GM19372 (cell line): ENCODE results near the gene CSPG4.
"Not testable (repeated sequence)": the region's sequence is repeated elsewhere in the genome, so short reads cannot be mapped to it uniquely, and the experiment has no call there.

Experiments used
- ATAC-seq: cut with Tn5 transposase; IDR thresholded peaks from one replicate; pipeline ENCODE4 v1.9.1; 2021; ENCODE audit warnings: mild to moderate bottlenecking, low read depth, moderate library complexity; ENCODE audit not compliant: unreplicated experiment

The CSPG4 gene

DNA sequence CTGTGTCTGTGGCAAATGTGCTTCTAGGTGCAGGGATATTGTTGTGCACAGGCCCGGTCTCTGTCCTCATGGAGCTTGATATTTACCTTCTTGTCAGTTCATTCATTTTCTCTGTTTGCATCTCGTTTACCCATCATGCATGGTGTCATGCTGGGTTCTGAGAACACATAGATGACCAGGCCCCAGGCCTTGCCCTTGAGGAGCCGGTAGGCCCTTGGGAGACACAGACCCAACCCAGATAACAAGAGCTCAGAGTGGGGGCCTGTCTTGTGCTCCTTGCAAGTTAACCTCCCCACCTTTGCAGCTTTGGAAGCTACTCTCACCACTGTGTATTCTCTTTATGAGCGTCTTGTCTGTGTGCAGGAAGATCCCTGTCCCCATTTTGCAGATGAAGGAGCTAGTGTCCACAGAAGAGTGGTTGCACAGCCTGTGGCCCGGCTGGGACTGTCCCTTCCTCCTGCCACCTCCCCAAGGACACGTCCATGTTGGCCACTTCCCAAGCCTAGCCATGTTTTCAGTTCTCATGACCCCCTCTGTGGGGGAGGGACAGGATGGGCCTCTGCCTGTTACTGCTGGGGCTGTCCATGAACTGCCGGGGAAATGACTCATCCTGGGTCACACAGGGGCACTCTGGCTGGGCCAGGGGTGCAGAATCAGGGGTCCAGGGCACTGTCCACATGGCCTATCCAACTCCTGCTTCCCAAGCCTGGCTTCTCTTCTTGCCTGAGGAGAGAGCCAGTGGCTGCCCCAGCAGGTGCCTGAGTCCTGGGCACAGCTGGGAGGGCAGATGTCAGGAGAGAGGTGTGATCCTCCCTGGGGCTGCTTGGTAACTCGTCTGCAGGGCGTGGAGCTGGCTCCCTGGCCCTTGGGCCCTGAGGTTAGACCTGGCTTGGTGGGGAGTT, 61.5 kb downstream of the CSPG4 start:
- no peak for ATAC-seq

DNA sequence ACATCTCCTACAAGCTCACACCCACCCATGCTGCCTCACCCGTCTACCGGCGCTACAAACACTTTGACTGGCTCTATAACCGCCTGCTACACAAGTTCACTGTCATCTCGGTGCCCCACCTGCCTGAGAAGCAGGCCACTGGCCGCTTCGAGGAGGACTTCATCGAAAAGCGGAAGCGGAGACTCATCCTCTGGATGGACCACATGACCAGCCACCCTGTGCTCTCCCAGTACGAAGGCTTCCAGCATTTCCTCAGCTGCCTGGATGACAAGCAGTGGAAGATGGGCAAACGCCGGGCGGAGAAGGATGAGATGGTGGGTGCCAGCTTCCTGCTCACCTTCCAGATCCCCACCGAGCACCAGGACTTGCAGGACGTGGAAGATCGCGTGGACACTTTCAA, 62.8 kb downstream of the CSPG4 start:
- no peak for ATAC-seq

DNA sequence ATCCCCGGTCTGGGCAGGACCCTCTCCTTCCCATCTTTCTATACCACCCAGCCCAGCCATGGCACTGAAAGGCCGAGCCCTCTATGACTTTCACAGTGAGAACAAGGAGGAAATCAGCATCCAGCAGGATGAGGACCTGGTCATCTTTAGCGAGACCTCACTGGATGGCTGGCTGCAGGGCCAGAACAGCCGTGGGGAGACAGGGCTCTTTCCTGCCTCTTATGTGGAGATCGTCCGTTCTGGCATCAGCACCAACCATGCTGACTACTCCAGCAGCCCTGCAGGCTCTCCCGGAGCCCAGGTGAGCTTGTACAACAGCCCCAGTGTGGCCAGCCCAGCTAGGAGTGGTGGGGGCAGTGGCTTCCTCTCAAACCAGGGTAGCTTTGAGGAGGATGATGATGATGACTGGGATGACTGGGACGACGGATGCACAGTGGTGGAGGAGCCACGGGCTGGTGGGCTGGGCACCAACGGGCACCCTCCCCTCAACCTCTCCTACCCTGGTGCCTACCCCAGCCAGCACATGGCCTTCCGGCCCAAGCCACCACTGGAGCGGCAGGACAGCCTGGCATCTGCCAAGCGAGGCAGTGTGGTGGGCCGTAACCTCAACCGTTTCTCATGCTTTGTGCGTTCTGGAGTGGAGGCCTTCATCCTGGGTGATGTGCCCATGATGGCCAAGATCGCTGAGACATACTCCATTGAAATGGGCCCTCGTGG, 63.4 kb downstream of the CSPG4 start:
- ATAC-seq = no peak

DNA sequence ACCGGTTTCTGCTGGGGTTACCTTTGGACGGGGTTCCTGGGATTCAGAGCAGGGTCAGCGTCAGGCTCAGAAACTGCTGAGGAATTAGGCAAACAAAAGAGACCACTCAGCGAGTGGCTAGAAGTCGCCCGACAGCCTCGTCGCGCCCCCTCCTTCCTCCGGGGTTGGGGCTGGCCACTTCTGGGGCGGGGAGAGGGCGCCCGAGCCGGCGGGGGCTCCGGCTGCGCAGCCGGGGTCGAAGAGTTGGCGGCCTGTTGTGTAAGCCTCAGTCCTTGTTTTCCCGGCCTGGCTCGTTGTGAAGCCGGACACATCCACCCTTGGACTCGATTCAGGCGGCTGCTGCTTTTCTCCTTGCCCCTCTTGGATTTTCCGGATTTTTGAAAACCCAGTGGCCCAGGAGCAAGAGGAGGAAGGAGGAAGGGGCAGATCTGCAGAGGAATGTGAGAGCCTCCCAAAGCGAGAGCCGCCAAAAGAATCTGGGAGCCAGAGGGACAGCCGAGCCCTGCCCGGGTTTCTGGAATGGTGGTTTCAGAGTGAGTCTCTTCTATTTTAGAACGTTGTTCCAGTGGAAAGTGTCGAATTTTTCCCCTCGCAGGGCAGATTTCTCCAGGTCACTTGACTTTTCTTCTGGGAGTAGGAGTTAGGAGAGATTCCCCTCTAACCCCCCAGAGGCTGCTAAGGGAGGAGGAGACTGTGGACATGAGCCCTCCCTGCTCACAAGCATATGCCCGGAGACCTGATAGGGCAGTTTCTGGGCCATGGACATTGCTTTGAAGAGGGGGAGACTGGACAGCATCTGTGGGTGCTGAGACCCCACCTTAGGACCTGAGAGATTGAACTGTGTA, 64.3 kb downstream of the CSPG4 start:
- ATAC-seq = no peak

DNA sequence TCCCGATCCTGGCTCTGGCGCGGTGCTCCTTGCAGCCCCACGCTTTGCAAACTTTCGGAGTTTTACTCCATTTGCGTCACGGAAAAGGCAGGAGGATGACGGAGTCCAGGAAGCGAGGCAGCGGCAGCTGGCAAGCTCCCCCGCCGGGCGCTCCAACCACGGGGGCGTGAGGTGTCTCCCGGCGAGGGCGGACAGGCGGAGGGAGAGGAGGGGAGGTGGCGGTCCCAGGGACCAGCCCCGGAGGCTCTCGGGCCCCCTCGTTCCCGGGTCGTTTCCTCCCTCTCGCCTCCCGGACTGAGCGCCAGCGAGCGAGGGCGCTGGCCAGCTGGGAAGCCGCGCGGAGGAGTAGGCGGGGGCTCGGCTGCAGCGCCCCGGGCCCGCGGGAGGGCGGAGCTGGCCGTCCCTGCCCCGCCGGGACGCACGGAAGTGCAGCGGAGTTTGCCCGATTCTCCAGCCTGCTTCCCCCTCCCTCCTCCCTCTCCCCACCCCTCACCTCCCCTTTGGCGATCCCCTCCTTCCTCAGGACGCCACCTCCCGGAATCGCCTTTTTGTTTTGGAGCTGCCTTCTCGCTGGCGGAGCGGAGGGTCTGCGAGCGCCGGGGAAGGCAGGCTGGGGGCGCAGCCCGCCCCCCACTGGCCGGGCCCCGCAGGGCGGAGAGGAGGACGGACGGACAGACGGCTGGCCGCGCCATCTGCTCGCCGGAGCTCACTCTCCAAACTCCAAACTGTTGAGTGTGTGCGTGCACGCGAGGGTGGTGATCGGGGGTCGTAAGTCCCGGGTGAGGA, 65.1 kb downstream of the CSPG4 start, which contains the start of gene SNX33:
Gene SNX33, plus strand, starts transcription at position 543 of the 786 bp plus-strand sequence. CDS start 1,191 bp downstream, outside the sequence.
- ATAC-seq = no peak

DNA sequence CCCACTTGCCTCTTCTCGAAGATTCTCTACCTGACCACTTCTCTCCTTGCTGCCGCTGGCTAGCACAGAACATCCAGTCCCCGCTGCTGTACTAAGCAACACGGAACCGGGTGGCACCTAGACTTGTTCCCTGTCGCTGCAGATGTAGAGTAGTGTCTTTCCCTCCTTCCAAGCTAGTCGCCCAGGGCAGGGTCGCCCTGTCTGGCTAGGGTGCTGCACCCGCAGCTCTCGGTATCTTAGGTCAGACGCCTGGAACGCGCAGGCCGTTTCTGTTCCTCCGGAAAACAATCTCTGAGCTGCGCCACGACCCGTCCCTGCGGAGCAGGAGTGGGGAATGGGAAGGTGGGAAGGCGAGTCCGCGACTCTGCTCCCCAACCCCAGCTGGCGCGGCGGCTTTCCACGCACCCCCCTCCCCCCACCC, 65.7 kb downstream of the CSPG4 start:
- no peak for ATAC-seq

DNA sequence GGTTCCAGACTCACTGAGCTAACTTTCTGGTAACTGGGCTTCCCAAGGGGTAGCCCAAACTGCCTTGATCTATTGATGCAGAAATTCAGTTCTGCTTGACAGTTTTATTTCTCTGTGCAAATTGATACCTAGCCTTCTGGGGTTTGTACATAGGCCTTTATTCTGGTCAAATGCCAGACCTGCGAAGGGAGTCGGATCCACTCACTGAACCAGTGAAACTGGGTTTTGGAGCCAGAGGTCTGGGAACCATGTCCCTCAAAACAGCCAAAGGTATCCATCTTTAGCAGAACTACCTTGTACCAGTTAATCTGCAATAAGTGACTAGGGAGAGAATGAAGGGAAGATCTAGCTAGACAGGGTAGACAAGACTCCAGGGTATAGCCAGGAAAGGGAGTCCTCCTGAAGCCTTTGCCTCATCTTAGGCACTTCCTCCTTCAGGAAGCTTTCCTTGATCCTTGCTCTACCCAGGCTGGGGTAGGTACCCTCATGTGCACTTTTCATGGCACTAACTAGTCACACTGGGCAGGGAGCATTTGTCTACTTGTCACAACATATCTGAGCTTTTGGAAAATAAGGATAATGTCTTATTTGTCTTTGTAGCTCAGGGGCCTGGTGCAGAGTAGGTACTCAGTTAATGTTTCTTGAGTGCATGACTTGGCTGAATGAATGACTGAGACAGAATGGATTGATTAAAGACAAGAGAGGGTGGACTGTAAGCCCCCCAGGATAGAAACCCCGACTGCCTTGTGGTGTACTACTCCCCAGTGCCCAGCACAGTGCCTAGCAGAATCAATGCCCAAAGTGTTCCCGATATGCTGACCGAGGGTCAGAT, 66.3 kb downstream of the CSPG4 start:
- ATAC-seq = no peak

DNA sequence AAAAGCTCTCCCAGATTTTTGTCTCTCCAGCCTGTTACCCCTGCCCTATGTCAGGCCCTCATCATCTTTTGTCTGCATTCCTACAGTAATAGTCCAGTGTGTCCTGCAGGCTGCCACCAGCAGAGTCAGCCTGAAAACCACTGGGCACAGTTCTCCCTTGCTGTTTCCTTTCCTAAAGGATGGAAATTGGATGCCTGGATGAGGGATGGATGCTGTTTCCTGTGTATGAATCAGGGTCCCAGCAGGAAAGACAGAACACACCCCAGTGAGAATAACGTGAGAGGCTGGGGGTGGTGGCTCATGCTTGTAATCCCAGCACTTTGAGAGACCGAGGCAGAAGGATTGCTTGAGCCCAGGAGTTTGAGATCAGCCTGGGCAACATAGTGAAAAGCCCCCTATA, 68.3 kb downstream of the CSPG4 start:
- ATAC-seq = no peak

DNA sequence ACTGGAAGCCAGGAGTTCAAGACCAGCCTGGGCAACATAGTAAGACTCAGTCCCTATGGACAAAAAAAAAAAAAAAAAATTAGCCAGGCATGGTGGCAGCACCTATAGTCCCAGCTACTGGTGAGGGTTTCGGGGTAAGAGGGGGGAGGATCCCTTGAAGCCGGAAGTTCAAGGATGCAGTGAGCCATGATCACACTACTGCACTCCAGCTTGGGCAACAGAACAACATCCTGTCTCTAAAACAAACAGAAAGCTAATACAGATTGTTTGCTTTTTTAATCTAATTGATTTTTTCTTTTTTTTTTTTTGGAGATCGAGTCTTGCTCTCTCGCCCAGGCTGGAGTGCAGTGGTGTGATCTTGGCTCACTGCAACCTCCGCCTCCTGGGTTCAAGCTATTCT, 71.0 kb downstream of the CSPG4 start:
- no peak for ATAC-seq

DNA sequence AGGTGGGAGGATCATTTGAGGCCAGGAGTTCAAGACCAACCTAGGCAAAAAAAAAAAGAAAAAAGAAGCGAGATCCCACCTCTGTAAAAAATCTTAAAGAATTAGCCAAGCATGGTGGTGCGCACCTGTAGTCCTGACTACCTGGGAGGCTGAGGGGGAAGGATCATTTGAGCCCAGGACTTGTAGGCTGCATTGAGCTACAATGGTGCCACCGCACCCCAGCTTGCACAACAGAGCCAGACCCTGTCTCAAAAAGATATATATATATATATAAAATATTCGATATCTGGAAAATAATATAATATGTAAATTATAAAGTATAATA, 71.5 kb downstream of the CSPG4 start:
- no peak for ATAC-seq

DNA sequence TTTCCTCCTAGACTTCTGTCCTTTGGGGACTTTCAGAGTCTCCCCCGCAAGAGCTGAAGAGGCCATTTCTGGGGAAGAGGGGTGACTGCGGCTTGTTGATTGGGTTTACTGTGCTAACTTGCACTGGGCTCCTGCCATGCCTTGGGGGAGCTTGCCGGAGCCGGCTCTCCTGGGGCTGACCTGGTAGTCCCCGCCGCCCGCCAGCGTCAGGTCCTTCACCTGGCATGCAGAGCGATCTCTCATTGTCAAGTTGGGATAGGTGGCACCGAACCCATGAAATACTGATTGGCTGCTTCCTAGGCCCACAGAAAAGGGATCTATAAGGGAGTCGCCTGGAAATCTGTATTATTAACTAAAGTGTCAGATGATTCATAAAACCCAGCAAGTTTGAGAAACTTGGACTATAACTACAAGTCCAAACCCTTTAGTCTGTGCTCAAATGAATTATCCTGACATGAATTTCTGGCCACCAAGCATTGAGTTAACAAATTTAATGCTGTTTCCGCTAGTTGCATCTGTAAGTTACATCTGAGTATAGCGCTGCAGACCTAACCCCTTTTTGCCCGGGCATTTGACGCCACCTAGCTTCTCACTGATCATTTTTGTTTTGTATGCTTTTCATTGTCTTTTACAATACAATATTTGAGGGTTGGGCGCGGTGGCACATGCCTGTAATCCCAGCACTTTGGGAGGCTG, 72.0 kb downstream of the CSPG4 start:
- peak; percentile 13 for ATAC-seq

DNA sequence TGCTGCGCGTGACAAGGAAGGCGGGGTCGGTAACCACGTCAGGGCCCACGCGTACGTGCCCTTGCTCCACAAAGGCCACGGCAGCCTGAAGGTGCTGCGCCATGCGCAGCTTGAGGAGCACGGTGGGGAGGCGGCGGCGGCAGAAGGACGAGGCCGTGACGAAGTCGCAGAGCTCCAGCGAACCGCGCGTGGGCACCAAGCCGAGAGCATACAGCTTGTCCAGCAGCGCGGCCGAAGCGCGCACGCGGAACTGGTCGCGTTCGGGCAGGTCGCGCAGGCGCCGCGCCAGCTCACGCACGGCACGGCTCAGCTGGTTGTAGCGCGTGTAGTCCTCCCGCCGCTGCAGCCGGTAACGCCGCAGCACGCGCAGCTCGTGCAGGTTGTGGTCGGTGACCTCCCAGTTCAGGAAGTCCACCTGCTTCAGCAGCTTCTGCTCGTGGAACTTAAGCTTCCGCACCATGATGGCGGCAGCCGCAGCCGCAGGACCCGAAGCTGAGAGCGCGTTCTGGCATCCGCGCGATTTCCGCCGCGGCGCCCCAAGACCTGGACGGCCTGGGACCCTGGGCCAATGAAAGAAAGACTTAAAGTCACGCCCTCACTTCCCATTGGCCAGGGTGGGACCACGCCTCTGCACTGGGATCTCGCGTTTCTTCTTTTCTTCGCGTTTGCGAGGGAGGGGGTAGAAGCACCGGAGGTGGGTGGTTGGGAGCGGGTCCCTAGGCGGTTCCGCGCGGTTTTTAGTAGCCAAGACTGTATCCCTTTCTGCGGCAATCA, 72.8 kb downstream of the CSPG4 start, which contains the start of gene IMP3:
Gene IMP3, minus strand, starts transcription at position 516 of the 774 bp plus-strand sequence. Its CDS starts 56 bp downstream, at position 460.
- ATAC-seq = peak; percentile 94

DNA sequence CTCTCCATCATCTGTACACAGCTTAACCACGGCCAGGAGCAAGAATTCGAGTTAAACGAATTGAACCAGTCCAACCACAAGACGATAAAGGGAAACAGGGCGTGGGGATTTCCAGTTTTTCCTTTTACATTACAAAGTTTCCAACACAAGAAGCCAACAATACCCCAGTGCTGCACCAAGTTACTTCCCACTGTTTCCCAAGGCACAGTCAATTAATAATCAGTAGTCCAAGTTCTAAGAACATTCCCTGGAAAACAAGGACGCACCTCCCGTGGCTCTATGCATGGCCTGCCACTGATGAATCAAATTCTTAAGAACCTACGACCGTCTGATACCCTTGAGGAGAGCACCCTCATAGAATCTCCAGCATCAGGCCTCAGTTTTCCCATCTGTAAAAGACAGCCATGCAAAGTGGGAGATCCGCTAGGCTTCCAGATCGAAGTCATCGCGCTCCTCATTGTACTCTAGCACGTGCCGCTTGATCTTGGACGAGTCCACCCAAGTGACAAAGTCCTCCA, 73.4 kb downstream of the CSPG4 start:
- no peak for ATAC-seq

DNA sequence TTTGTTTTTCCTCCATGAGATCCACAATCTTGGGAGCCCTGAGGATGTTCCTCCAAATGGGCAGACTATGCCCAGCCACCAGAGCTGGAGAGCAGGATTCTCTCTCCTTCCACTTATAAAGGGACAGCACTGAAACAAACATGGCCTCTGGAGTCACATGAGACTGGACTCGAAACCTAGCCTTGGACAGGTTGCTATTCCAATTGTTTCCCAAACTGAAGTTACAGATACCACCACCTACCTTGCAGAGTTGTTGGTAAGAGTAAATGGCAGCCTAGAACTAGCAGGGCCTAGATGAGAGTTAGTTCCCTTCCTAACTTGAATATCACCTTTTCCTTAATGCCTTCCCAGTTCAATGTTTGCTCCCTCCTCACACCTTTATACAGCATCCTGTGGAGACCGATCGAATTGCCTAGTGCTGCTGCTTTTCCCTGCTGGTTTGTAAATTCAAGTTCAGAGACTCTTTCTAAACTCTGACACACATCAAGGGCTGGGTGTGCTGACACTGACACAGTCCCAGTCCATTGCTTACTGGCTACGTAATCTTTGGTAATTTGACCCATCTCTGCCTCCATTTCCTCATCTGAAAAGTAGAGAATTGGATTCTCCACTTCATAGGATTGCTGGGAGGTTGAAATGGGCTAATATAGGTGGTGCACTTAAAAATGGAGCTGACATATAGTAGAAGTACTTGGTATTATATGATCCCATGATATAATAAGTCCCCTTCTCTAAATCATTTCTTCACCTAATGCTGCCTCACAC, 75.2 kb downstream of the CSPG4 start:
- no peak for ATAC-seq

DNA sequence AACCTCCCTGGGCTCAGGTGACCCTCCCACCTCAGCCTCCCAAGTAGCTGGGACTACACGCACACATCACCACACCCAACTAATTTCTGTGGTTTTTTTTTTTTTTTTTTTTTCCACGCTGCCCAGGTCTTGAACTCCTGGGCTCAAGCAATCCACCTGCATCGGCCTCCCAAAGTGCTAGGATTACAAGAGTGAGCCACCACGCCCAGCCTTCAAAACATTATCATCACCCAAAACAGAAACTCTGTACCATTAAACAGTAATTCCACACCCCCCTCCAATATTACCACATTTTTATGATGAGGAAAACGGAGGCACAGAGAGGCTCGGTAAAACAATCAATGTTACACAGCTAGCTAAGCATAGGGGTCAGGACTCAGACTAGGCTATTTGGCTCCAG, 76.6 kb downstream of the CSPG4 start:
- no peak for ATAC-seq

DNA sequence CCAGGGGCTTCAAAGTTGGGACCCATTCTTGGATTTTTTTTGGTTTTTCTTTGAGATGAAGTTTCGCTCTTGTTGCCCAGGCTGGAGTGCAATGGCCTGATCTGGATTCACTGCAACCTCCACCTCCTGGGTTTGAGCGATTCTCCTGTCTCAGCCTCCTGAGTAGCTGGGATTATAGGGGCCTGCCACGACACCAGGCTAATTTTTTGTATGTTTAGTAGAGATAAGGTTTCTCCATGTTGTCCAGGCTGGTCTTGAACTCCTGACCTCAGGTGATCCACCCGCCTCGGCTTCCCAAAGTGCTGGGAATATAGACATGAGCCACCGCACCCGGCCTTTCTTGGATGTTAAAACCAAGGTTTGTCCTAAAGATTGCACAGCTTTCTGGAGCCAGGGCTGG, 78.7 kb downstream of the CSPG4 start:
- not testable (repeated sequence) for ATAC-seq

DNA sequence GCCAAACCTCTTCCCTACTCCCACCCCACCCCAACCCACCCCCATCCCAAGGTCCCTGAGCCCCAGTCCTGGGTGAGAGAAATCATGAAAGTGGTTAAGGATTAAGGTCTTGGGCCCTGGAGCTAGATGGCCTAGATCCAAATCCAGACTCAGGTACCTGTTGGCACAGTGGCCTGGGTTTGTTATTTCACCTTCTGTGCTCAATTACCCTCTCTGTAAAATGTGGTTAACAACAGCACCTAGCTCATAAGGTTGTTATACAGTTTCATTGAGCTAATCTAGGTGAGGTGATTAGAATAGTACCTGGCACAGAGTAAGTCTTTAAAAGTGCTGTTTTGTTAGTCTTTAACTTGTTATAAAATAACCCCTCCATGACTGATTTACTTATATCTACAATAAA, 80.7 kb downstream of the CSPG4 start:
- ATAC-seq = no peak
